Activated CD8-positive, alpha-beta memory T cell treated with anti-CD3 and anti-CD28 coated beads for 1 hour (primary cell): ENCODE measurements around the gene ZNF81.
"Not testable (repeated sequence)": the region's sequence is repeated elsewhere in the genome, so short reads cannot be mapped to it uniquely, and the experiment has no call there.

ENCODE experiments used
- DNase-seq, 2 donors: peaks; one replicate each; pipeline ENCODE4 v3.0.0-alpha.2; 2020; ENCODE audit warnings: low read depth in 1 of 2; ENCODE audit errors: extremely low read depth in 1 of 2

Gene ZNF81

GRCh38 chrX:47927212-47927611 lies 90.5 kb downstream of the ZNF81 start:
- DNase-seq: no peak

- not testable (repeated sequence) for DNase-seq
These were observed 95.3 kb downstream of the ZNF81 start for GRCh38 chrX:47931970-47932369.

- no peak for DNase-seq
These were observed 97.2 kb downstream of the ZNF81 start for GRCh38 chrX:47933946-47934345.

GRCh38 chrX:47936224-47936939 lies 99.7 kb downstream of the ZNF81 start:
- DNase-seq: no peak

GRCh38 chrX:47936940-47937317 lies 100.2 kb downstream of the ZNF81 start:
- no peak for DNase-seq

GRCh38 chrX:47940448-47940847 lies 103.7 kb downstream of the ZNF81 start:
- DNase-seq: no peak

GRCh38 chrX:47941423-47941822 lies 104.7 kb downstream of the ZNF81 start:
- DNase-seq: no peak

- not testable (repeated sequence) for DNase-seq
These were observed 118.6 kb downstream of the ZNF81 start for GRCh38 chrX:47955295-47955694.

GRCh38 chrX:47956016-47956415 lies 119.3 kb downstream of the ZNF81 start:
- no peak for DNase-seq

GRCh38 chrX:47958206-47958605 lies 121.5 kb downstream of the ZNF81 start:
- not testable (repeated sequence) for DNase-seq

- DNase-seq: no peak
These were observed 122.2 kb downstream of the ZNF81 start for GRCh38 chrX:47958761-47959342.

GRCh38 chrX:47960406-47960805 lies 123.7 kb downstream of the ZNF81 start:
- DNase-seq: no peak

GRCh38 chrX:47961830-47962229 lies 125.1 kb downstream of the ZNF81 start:
- not testable (repeated sequence) for DNase-seq

GRCh38 chrX:47965526-47965925 lies 128.8 kb downstream of the ZNF81 start:
- DNase-seq: not testable (repeated sequence)
